Central memory CD8-positive, alpha-beta T cell (primary cell): Measurements from ENCODE around the gene PSMC3.

ENCODE experiments used
- ATAC-seq: fragments of 150-1000 bp; cut with Tn5 transposase; replicated peaks from 2 replicates; pipeline ENCODE4 v1.10.0; 2022; ENCODE audit warnings: mild to moderate bottlenecking, moderate FRiP score, moderate number of reproducible peaks; ENCODE audit not compliant: poor library complexity, severe bottlenecking; ENCODE audit errors: extremely low read depth
- DNase-seq, 2 donors: peaks; one replicate each; pipeline ENCODE4 v3.0.0; 2021; ENCODE audit warnings: low spot score in 2 of 2
- H3K27ac Mint-ChIP-seq: one replicate; pipeline ENCODE4 v1.8.0; 2022; ENCODE audit warnings: low read depth, mild to moderate bottlenecking, moderate library complexity, mixed read lengths
- H3K27me3 Mint-ChIP-seq: one replicate; pipeline ENCODE4 v1.8.0; 2022; ENCODE audit warnings: mixed read lengths
- H3K36me3 Mint-ChIP-seq: one replicate; pipeline ENCODE4 v1.8.0; 2022; ENCODE audit warnings: mild to moderate bottlenecking, moderate library complexity, mixed read lengths; ENCODE audit not compliant: insufficient read depth
- H3K4me1 Mint-ChIP-seq: one replicate; pipeline ENCODE4 v1.8.0; 2022; ENCODE audit warnings: mixed read lengths
- H3K4me3 Mint-ChIP-seq: one replicate; pipeline ENCODE4 v1.8.0; 2022; ENCODE audit warnings: mild to moderate bottlenecking, moderate library complexity, mixed read lengths
- H3K9me3 Mint-ChIP-seq: one replicate; pipeline ENCODE4 v1.8.0; 2022; ENCODE audit warnings: mixed read lengths

The PSMC3 gene

GRCh38 chr11:47406896-47407745 lies 19.1 kb downstream of the PSMC3 start:
- peaks cover 11% of the 10 kb centered on the region for H3K36me3 Mint-ChIP-seq
- H3K4me1 Mint-ChIP-seq = peaks cover 29% of the 10 kb centered on the region
- no peaks in the 10 kb centered on the region for H3K27me3 Mint-ChIP-seq
- peak overlapping the region; percentile 96 for H3K4me3 Mint-ChIP-seq
- H3K9me3 Mint-ChIP-seq = no peaks in the 10 kb centered on the region
- H3K27ac Mint-ChIP-seq = peak overlapping the region; percentile 83
- ATAC-seq = no peak
- no peak for DNase-seq

- Mint-ChIP-seq H3K4me1 (peaks cover 23% of the 10 kb centered on the region), H3K27ac (no peak overlapping the region), H3K9me3 (no peaks in the 10 kb centered on the region), H3K27me3 (no peaks in the 10 kb centered on the region), H3K4me3 (no peak overlapping the region), H3K36me3 (peaks cover 4% of the 10 kb centered on the region)
- DNase-seq (no peak), ATAC-seq (no peak)
Observed at GRCh38 chr11:47403571-47403970, 22.7 kb downstream of the PSMC3 start.

GRCh38 chr11:47403135-47403534 lies 23.1 kb downstream of the PSMC3 start:
- peaks cover 3% of the 10 kb centered on the region for H3K36me3 Mint-ChIP-seq
- H3K27me3 Mint-ChIP-seq = no peaks in the 10 kb centered on the region
- peaks cover 23% of the 10 kb centered on the region for H3K4me1 Mint-ChIP-seq
- no peak for DNase-seq
- no peak overlapping the region for H3K4me3 Mint-ChIP-seq
- no peak overlapping the region for H3K27ac Mint-ChIP-seq
- H3K9me3 Mint-ChIP-seq = no peaks in the 10 kb centered on the region
- ATAC-seq = no peak

- peak overlapping the region; percentile 85 for H3K27ac Mint-ChIP-seq
- peak overlapping the region; percentile 76 for H3K4me3 Mint-ChIP-seq
- no peaks in the 10 kb centered on the region for H3K36me3 Mint-ChIP-seq
- no peaks in the 10 kb centered on the region for H3K9me3 Mint-ChIP-seq
- H3K27me3 Mint-ChIP-seq = no peaks in the 10 kb centered on the region
- ATAC-seq (peak; percentile 44), DNase-seq (no peak)
- peaks cover 17% of the 10 kb centered on the region for H3K4me1 Mint-ChIP-seq
Observed at GRCh38 chr11:47400768-47401279, 25.4 kb downstream of the PSMC3 start.

GRCh38 chr11:47399860-47400767 lies 26.1 kb downstream of the PSMC3 start:
- DNase-seq = no peak
- Mint-ChIP-seq H3K4me3 (peak overlapping the region; percentile 76), H3K9me3 (no peaks in the 10 kb centered on the region)

GRCh38 chr11:47398551-47398950 lies 27.7 kb downstream of the PSMC3 start:
- no peak for ATAC-seq
- Mint-ChIP-seq H3K27ac (peak overlapping the region; percentile 13), H3K9me3 (no peaks in the 10 kb centered on the region), H3K4me3 (no peak overlapping the region), H3K36me3 (no peaks in the 10 kb centered on the region), H3K27me3 (no peaks in the 10 kb centered on the region), H3K4me1 (peaks cover 30% of the 10 kb centered on the region)
- no peak for DNase-seq

More at GRCh38 chr11:47399860-47400767, 26.1 kb downstream of the PSMC3 start:
- ATAC-seq = peak; percentile 64
- Mint-ChIP-seq H3K36me3 (no peaks in the 10 kb centered on the region), H3K27me3 (no peaks in the 10 kb centered on the region), H3K27ac (peak overlapping the region; percentile 85), H3K4me1 (peaks cover 24% of the 10 kb centered on the region)

GRCh38 chr11:47398011-47398410 lies 28.2 kb downstream of the PSMC3 start:
- Mint-ChIP-seq H3K4me1 (peaks cover 30% of the 10 kb centered on the region), H3K27me3 (no peaks in the 10 kb centered on the region), H3K27ac (no peak overlapping the region), H3K36me3 (no peaks in the 10 kb centered on the region), H3K4me3 (no peak overlapping the region), H3K9me3 (no peaks in the 10 kb centered on the region)
- ATAC-seq (no peak), DNase-seq (no peak)

- ATAC-seq (no peak), DNase-seq (no peak)
- H3K4me1 Mint-ChIP-seq = peaks cover 36% of the 10 kb centered on the region
- H3K9me3 Mint-ChIP-seq = no peaks in the 10 kb centered on the region
- peak overlapping the region; percentile 59 for H3K4me3 Mint-ChIP-seq
- no peaks in the 10 kb centered on the region for H3K27me3 Mint-ChIP-seq
- peak overlapping the region; percentile 91 for H3K27ac Mint-ChIP-seq
- H3K36me3 Mint-ChIP-seq = no peaks in the 10 kb centered on the region
Observed at GRCh38 chr11:47396049-47396320, 30.3 kb downstream of the PSMC3 start.

- Mint-ChIP-seq H3K36me3 (no peaks in the 10 kb centered on the region), H3K4me3 (peak overlapping the region; percentile 59), H3K27ac (peak overlapping the region; percentile 91), H3K4me1 (peaks cover 37% of the 10 kb centered on the region), H3K27me3 (no peaks in the 10 kb centered on the region), H3K9me3 (no peaks in the 10 kb centered on the region)
- no peak for ATAC-seq
- no peak for DNase-seq
Observed at GRCh38 chr11:47395223-47396048, 30.8 kb downstream of the PSMC3 start.

GRCh38 chr11:47394322-47395222 lies 31.7 kb downstream of the PSMC3 start:
- Mint-ChIP-seq H3K4me1 (peaks cover 40% of the 10 kb centered on the region), H3K9me3 (no peaks in the 10 kb centered on the region), H3K4me3 (peak overlapping the region; percentile 59), H3K36me3 (no peaks in the 10 kb centered on the region), H3K27me3 (no peaks in the 10 kb centered on the region), H3K27ac (peak overlapping the region; percentile 91)
- peak; percentile 78 for ATAC-seq
- no peak for DNase-seq

- Mint-ChIP-seq H3K4me1 (peaks cover 43% of the 10 kb centered on the region), H3K9me3 (no peaks in the 10 kb centered on the region), H3K4me3 (peak overlapping the region; percentile 59), H3K27ac (peak overlapping the region; percentile 91), H3K36me3 (no peaks in the 10 kb centered on the region), H3K27me3 (no peaks in the 10 kb centered on the region)
- no peak for ATAC-seq
- no peak for DNase-seq
Observed at GRCh38 chr11:47394050-47394321, 32.3 kb downstream of the PSMC3 start.
